A673 (cell line): ENCODE measurements around the gene TRPV2. TPM values are rescaled to one million over a fixed set of nuclear protein-coding genes. Genes with fewer than 3 reads are reported as not detected.

Source experiments
- BruUV-seq: library from RNA; stranded (reverse); fragments of 400-500 nt; replicated peaks from 2 replicates; lab custom pipeline; 2021; lab: Mats Ljungman, UMichigan
- CTCF ChIA-PET: fragments of 300-600 bp; sonication (Branson Sonifier 250); formaldehyde crosslinking; loops from one replicate; lab custom pipeline; 2022; ENCODE audit warnings: antibody characterized with exemption; lab: Charles Lee
- POLR2A ChIA-PET: fragments of 300-600 bp; sonication (Branson Sonifier 250); formaldehyde crosslinking; loops from one replicate; lab custom pipeline; 2022; ENCODE audit warnings: antibody characterized with exemption; ENCODE audit not compliant: low non-redundant PET; lab: Charles Lee
- DNase-seq: peaks from one replicate; pipeline ENCODE4 v3.0.0-alpha.2; 2015; ENCODE audit warnings: low spot score
- H3K27ac ChIP-seq: fragments of 200-600 bp; sonication (generic); 2 replicates; pipeline ENCODE4 v1.5.1; 2016; ENCODE audit warnings: mixed run types, low read depth, mild to moderate bottlenecking, mixed read lengths, antibody characterized with exemption, low read length; ENCODE audit not compliant: poor library complexity, severe bottlenecking
- H3K27me3 ChIP-seq: fragments of 200-600 bp; sonication (generic); replicated peaks from 2 replicates; pipeline ENCODE4 v1.6.1; 2017; ENCODE audit warnings: mixed run types, low read depth, mild to moderate bottlenecking, mixed read lengths, antibody characterized with exemption, low read length; ENCODE audit not compliant: insufficient read depth, poor library complexity
- H3K36me3 ChIP-seq: fragments of 200-600 bp; sonication (generic); 2 replicates; pipeline ENCODE4 v1.6.1; 2016; ENCODE audit warnings: mixed run types, mild to moderate bottlenecking, mixed read lengths, antibody characterized with exemption, low read length; ENCODE audit not compliant: insufficient read depth, poor library complexity, severe bottlenecking
- H3K4me1 ChIP-seq: fragments of 200-600 bp; sonication (generic); 2 replicates; pipeline ENCODE4 v1.6.1; 2017; ENCODE audit warnings: mixed run types, mild to moderate bottlenecking, mixed read lengths, antibody characterized with exemption, low read length; ENCODE audit not compliant: insufficient read depth, poor library complexity, severe bottlenecking
- H3K4me3 ChIP-seq: fragments of 200-600 bp; sonication (generic); 2 replicates; pipeline ENCODE4 v1.5.1; 2016; ENCODE audit warnings: low read depth, mixed run types, mild to moderate bottlenecking, mixed read lengths, low read length; ENCODE audit not compliant: poor library complexity, severe bottlenecking
- H3K9me3 ChIP-seq: fragments of 200-600 bp; sonication (generic); 2 replicates; pipeline ENCODE4 v1.6.1; 2016; ENCODE audit warnings: mixed run types, low read depth, mild to moderate bottlenecking, mixed read lengths, antibody characterized with exemption, low read length; ENCODE audit not compliant: poor library complexity, severe bottlenecking
- CTCF ChIP-seq: fragments of 300-800, 200-600 bp; sonication (generic); conservative IDR thresholded peaks from 2 replicates; pipeline ENCODE4 v1.5.1; 2017; ENCODE audit warnings: low read depth, mild to moderate bottlenecking, antibody characterized with exemption, low read length, moderate library complexity, mixed read lengths
- EZH2 ChIP-seq: fragments of 200-600 bp; sonication (generic); IDR thresholded peaks from 2 replicates; pipeline ENCODE4 v1.6.1; 2017; ENCODE audit warnings: borderline replicate concordance, low read depth, mild to moderate bottlenecking, mixed read lengths, antibody characterized with exemption, low read length; ENCODE audit not compliant: poor library complexity, severe bottlenecking
- intact Hi-C: fragments of 100-400 bp; cut with micrococcal nuclease; formaldehyde crosslinking; loops from one replicate; pipeline ENCODE4 v1.10.0; 2022; ENCODE audit not compliant: unreplicated experiment
- total RNA-seq: library from RNA; stranded (reverse); gene quantifications from 2 replicates; pipeline ENCODE4 v1.2.3, GENCODE V29; 2021

Gene TRPV2
- total RNA-seq, 1 experiment from 2014 or later: not detected

- ChIA-PET CTCF (interaction anchor here (0.6 to 1.7 kb wide), 5 partner anchors 10 to 92 kb away, joined by 3 to 12 read pairs (median 4); no protein-coding TSS in a partner anchor), POLR2A (no interaction called here)
- DNase-seq: peak; percentile 77
- Histone ChIP-seq H3K27ac (no peak overlapping the region), H3K27me3 (no peaks in the 10 kb centered on the region), H3K4me1 (no peaks in the 10 kb centered on the region), H3K4me3 (no peak overlapping the region), H3K36me3 (no peaks in the 10 kb centered on the region), H3K9me3 (no peaks in the 10 kb centered on the region)
- intact Hi-C loops: no loop called here
- no peak for TF ChIP-seq EZH2
- peak; percentile 70 for TF ChIP-seq CTCF
- no TSS peak for BruUV-seq
These were observed 12.9 kb downstream of the TRPV2 start for GRCh38 chr17:16428098-16428882.

DNA sequence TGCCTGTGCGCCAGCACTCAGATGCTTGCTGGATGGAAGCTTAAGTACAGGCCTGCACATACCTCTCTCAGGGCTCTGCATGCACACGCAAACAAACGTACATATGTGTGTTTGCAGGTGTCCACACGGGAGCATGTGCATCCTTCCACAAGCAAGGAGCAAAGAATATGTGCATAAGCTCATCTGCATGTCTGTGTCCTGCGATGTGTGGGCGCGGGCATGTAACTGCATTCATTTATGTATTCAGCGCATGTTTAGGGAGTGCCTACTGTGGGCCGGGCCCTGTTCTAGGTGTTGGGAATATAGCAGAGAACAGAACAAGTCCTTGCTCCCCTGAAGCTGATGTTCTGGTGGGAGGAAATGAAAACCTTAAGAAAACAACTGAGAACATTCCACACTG, 13.7 kb downstream of the TRPV2 start:
- POLR2A ChIA-PET: no interaction called here
- TF ChIP-seq EZH2 (no peak), CTCF (no peak)
- BruUV-seq: no TSS peak

DNA sequence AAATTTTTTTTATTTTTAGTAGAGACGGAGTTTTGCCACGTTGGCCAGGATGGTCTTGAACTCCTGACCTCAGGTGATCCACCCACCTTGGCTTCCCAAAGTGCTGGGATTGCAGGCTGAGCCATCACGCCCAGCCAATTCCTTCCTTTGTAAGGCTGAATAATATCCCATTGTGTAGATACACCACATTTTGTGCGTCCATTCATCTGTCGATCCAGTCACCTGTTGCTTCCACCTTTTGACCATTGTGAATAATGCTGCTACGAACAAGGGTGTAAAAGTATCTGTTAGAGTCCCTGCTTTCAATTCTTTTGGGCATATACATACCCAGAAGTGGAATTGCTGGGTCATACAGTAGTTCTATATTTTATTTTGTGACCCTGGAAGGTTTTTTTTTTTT, 15.3 kb downstream of the TRPV2 start:
- H3K27me3 ChIP-seq: no peaks in the 10 kb centered on the region
- H3K27ac ChIP-seq: no peak overlapping the region
- H3K4me1 ChIP-seq: no peaks in the 10 kb centered on the region
- TF ChIP-seq CTCF (no peak), EZH2 (no peak)
- no TSS peak for BruUV-seq
- ChIA-PET POLR2A (no interaction called here), CTCF (no interaction called here)
- no peak overlapping the region for H3K4me3 ChIP-seq
- no peak for DNase-seq
- no peaks in the 10 kb centered on the region for H3K9me3 ChIP-seq
- intact Hi-C loops: no loop called here
- no peaks in the 10 kb centered on the region for H3K36me3 ChIP-seq

More for the DNA sequence above, 13.7 kb downstream of the TRPV2 start:
- no peaks in the 10 kb centered on the region for H3K9me3 ChIP-seq
- intact Hi-C loops: no loop called here
- H3K4me1 ChIP-seq: no peaks in the 10 kb centered on the region
- H3K36me3 ChIP-seq: no peaks in the 10 kb centered on the region
- H3K27me3 ChIP-seq: no peaks in the 10 kb centered on the region
- CTCF ChIA-PET: no interaction called here
- H3K27ac ChIP-seq: no peak overlapping the region
- no peak for DNase-seq
- no peak overlapping the region for H3K4me3 ChIP-seq
